MM.1S (cell line): ENCODE measurements around the gene RSU1.

Source experiments
- DNase-seq: peaks from one replicate; pipeline ENCODE4 v3.0.0-alpha.2; 2015
- H2AFZ ChIP-seq: fragments of 300-600 bp; sonication (generic); 2 replicates; pipeline ENCODE4 v1.6.0; 2016; ENCODE audit warnings: antibody characterized with exemption, low read length
- H3F3A ChIP-seq: fragments of 300-600 bp; sonication (generic); 2 replicates; pipeline ENCODE4 v1.6.1; 2016; ENCODE audit warnings: mild to moderate bottlenecking, antibody characterized with exemption, low read length, moderate library complexity, mixed read lengths; ENCODE audit not compliant: insufficient read depth
- H3K27ac ChIP-seq: fragments of 300-600 bp; sonication (generic); 2 replicates; pipeline ENCODE4 v1.5.1; 2016; ENCODE audit warnings: mild to moderate bottlenecking, low read length
- H3K27me3 ChIP-seq: fragments of 300-600 bp; sonication (generic); replicated peaks from 2 replicates; pipeline ENCODE4 v1.6.0; 2016; ENCODE audit warnings: low read length; ENCODE audit not compliant: insufficient read depth
- H3K36me3 ChIP-seq: fragments of 300-600 bp; sonication (generic); replicated peaks from 2 replicates; pipeline ENCODE4 v1.6.1; 2016; ENCODE audit warnings: mild to moderate bottlenecking, low read length, mixed read lengths; ENCODE audit not compliant: insufficient read depth
- H3K4me1 ChIP-seq: fragments of 300-600 bp; sonication (generic); 2 replicates; pipeline ENCODE4 v1.6.1; 2016; ENCODE audit warnings: low read length, mixed read lengths
- H3K4me2 ChIP-seq: fragments of 300-600 bp; sonication (generic); 2 replicates; pipeline ENCODE4 v1.6.0; 2016; ENCODE audit warnings: low read depth, low read length
- H3K4me3 ChIP-seq: fragments of 300-600 bp; sonication (generic); 2 replicates; pipeline ENCODE4 v1.5.1; 2016; ENCODE audit warnings: low read length, mixed read lengths
- H3K79me2 ChIP-seq: fragments of 300-600 bp; sonication (generic); 2 replicates; pipeline ENCODE4 v1.6.1; 2016; ENCODE audit warnings: mixed run types, low read length, mixed read lengths
- H3K9ac ChIP-seq: fragments of 300-600 bp; sonication (generic); 2 replicates; pipeline ENCODE4 v1.6.1; 2016; ENCODE audit warnings: low read length, mixed read lengths
- H3K9me2 ChIP-seq: fragments of 300-600 bp; sonication (generic); replicated peaks from 2 replicates; pipeline ENCODE4 v1.6.1; 2016; ENCODE audit warnings: mild to moderate bottlenecking, low read length, mixed read lengths; ENCODE audit not compliant: insufficient read depth
- H3K9me3 ChIP-seq: fragments of 300-600 bp; sonication (generic); replicated peaks from 2 replicates; pipeline ENCODE4 v1.6.1; 2016; ENCODE audit warnings: mild to moderate bottlenecking, low read length, mixed read lengths; ENCODE audit not compliant: insufficient read depth
- H4K20me1 ChIP-seq: fragments of 300-600 bp; sonication (generic); 2 replicates; pipeline ENCODE4 v1.6.1; 2016; ENCODE audit warnings: mild to moderate bottlenecking, low read length, moderate library complexity, mixed read lengths; ENCODE audit not compliant: insufficient read depth
- EZH2 ChIP-seq: fragments of 300-600 bp; sonication (generic); optimal IDR thresholded peaks from 2 replicates; pipeline ENCODE3; 2017; ENCODE audit warnings: low read depth, mild to moderate bottlenecking, antibody characterized with exemption, low read length, mixed read lengths
- EZH2phosphoT487 ChIP-seq: fragments of 300-600 bp; sonication (generic); IDR thresholded peaks from 2 replicates; pipeline ENCODE4 v1.6.1; 2018; ENCODE audit warnings: antibody characterized with exemption, low read length
- TF ChIP-seq, protein P1 (sequence below): fragments of 300-600 bp; sonication (generic); IDR thresholded peaks from 2 replicates; pipeline ENCODE4 v1.5.1; 2016; ENCODE audit warnings: antibody characterized with exemption, low read length, mixed read lengths

RSU1 gene

DNA sequence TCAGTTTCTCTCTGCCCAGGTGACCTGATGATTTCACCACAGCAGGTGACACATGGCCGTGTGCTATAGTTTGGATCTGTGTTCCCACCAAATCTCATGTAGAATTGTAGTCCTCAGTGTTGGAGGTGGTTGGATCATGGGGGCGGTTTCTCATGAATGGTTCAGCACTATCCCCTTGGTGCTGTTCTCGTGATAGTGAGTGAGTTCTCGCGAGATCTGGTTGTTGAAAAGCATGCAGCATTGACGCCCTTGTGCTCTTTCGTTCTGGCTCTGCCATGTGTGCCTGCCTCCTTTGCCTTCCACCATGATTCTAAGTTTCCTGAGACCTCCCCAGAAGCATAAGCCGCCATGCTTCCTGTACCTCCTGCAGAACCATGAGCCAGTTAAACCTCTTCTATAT lies 210.3 kb downstream of the RSU1 start:
- no peaks in the 10 kb centered on the region for H4K20me1 ChIP-seq
- no peak overlapping the region for H3K9ac ChIP-seq
- H3K36me3 ChIP-seq, result no peaks in the 10 kb centered on the region
- H3K27ac ChIP-seq, result no peak overlapping the region
- H3K79me2 ChIP-seq, result no peaks in the 10 kb centered on the region
- no peaks in the 10 kb centered on the region for H3K27me3 ChIP-seq
- no peak for TF ChIP-seq EZH2
- no peak for TF ChIP-seq EZH2phosphoT487
- TF ChIP-seq, protein P1, sequence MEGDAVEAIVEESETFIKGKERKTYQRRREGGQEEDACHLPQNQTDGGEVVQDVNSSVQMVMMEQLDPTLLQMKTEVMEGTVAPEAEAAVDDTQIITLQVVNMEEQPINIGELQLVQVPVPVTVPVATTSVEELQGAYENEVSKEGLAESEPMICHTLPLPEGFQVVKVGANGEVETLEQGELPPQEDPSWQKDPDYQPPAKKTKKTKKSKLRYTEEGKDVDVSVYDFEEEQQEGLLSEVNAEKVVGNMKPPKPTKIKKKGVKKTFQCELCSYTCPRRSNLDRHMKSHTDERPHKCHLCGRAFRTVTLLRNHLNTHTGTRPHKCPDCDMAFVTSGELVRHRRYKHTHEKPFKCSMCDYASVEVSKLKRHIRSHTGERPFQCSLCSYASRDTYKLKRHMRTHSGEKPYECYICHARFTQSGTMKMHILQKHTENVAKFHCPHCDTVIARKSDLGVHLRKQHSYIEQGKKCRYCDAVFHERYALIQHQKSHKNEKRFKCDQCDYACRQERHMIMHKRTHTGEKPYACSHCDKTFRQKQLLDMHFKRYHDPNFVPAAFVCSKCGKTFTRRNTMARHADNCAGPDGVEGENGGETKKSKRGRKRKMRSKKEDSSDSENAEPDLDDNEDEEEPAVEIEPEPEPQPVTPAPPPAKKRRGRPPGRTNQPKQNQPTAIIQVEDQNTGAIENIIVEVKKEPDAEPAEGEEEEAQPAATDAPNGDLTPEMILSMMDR, result no peak
- H3F3A ChIP-seq, result no peaks in the 10 kb centered on the region
- H3K4me3 ChIP-seq, result no peak overlapping the region
- no peaks in the 10 kb centered on the region for H3K9me2 ChIP-seq
- DNase-seq, result no peak
- H3K4me1 ChIP-seq, result no peaks in the 10 kb centered on the region
- H2AFZ ChIP-seq, result no peak overlapping the region
- H3K4me2 ChIP-seq, result no peak overlapping the region
- no peaks in the 10 kb centered on the region for H3K9me3 ChIP-seq

GRCh38 chr10:16606421-16606820 lies 210.8 kb downstream of the RSU1 start:
- H3K36me3 ChIP-seq, result no peaks in the 10 kb centered on the region
- no peak for DNase-seq
- H4K20me1 ChIP-seq, result no peaks in the 10 kb centered on the region
- H3K9ac ChIP-seq, result no peak overlapping the region
- no peak for TF ChIP-seq EZH2
- TF ChIP-seq, protein P1, result no peak
- no peak for TF ChIP-seq EZH2phosphoT487
- no peak overlapping the region for H3K27ac ChIP-seq
- H3K27me3 ChIP-seq, result no peaks in the 10 kb centered on the region
- H3K4me2 ChIP-seq, result no peak overlapping the region
- no peaks in the 10 kb centered on the region for H3K79me2 ChIP-seq
- no peaks in the 10 kb centered on the region for H3F3A ChIP-seq
- H3K4me3 ChIP-seq, result no peak overlapping the region
- H2AFZ ChIP-seq, result no peak overlapping the region
- no peaks in the 10 kb centered on the region for H3K9me2 ChIP-seq
- H3K4me1 ChIP-seq, result no peaks in the 10 kb centered on the region
- no peaks in the 10 kb centered on the region for H3K9me3 ChIP-seq

DNA sequence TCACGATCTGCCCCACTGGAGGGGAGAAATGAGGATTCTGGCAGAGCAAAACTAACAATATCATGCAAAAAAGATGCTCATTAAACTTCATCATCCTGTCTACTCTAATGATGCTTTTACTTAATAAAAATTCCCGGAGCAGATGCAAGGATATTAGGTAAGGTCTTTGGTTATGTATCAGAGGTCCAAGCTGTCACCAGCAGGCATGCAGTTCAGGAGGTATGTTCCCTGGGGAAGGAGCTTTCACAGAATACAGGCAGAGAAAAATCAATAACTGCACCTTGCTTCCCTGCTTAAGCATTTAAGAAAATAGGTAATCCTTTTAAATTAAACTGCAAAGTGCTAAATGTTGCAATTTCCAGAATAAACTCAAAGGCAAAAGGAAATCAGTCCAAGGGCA lies 213.9 kb downstream of the RSU1 start:
- TF ChIP-seq EZH2 (no peak), EZH2phosphoT487 (no peak)
- TF ChIP-seq, protein P1, result no peak
- Histone ChIP-seq H3K9ac (no peak overlapping the region), H4K20me1 (no peaks in the 10 kb centered on the region), H3K9me3 (no peaks in the 10 kb centered on the region), H3K4me2 (no peak overlapping the region), H3K36me3 (no peaks in the 10 kb centered on the region), H3K27ac (no peak overlapping the region), H3K4me1 (no peaks in the 10 kb centered on the region), H2AFZ (no peak overlapping the region), H3K27me3 (no peaks in the 10 kb centered on the region), H3K4me3 (no peak overlapping the region), H3F3A (no peaks in the 10 kb centered on the region), H3K79me2 (no peaks in the 10 kb centered on the region), H3K9me2 (no peaks in the 10 kb centered on the region)
- DNase-seq, result no peak
